Posterior vena cava (tissue), 2 donors: ENCODE data around the gene RANBP2. TPM values are rescaled to one million over a fixed set of nuclear protein-coding genes. Genes with fewer than 3 reads are reported as not detected.
"Not testable (repeated sequence)": the region's sequence is repeated elsewhere in the genome, so short reads cannot be mapped to it uniquely, and the experiment has no call there.

ENCODE experiments used
- DNase-seq: peaks from one replicate; pipeline ENCODE4 v3.0.0-alpha.2; 2020; ENCODE audit warnings: low spot score
- intact Hi-C, 2 donors: fragments of 100-400 bp; cut with DNase I; formaldehyde crosslinking; loops; one replicate each; pipeline versions ENCODE4 v1.14.1 to v1.14.2; 2022 to 2023
- long read RNA-seq, 2 donors: library from polyadenylated mRNA; unstranded; transcript quantifications; one replicate each; pipeline ENCODE4 v2.0.0, GENCODE V29; 2020 to 2021
- total RNA-seq, 2 donors: library from RNA; stranded (reverse); fragmentation: NEBNext Ultra II Directional; extraction: Animal tissue kit (Norgen Biotek cat#: 25700); gene quantifications; one replicate each; pipeline ENCODE4 v1.2.1, GENCODE V29; 2021
- donor health status: DM: yes; HTN: yes; CAD: no.
- donor health status: DM: yes; HTN: yes; CAD: no.

Gene RANBP2
- 10 to 100 TPM; 63.7 to 67.1 TPM for total RNA-seq
- long read RNA-seq, donor 1, partial matches to known transcripts = 8 of 13 reads
- long read RNA-seq, donor 1, other reads (novel, unspliced or antisense) = 5 of 13 reads
- long read RNA-seq, donor 2, partial matches to known transcripts = 11 of 16 reads
- long read RNA-seq, donor 2, other reads (novel, unspliced or antisense) = 5 of 16 reads

GRCh38 chr2:108719149-108720044 lies at the start of gene RANBP2:
RANBP2 (plus strand) TSS chr2:108719482; CDS start chr2:108719607, 125 bp downstream.
- intact Hi-C loops = no loop called here
- DNase-seq = peak; percentile 99

DNA sequence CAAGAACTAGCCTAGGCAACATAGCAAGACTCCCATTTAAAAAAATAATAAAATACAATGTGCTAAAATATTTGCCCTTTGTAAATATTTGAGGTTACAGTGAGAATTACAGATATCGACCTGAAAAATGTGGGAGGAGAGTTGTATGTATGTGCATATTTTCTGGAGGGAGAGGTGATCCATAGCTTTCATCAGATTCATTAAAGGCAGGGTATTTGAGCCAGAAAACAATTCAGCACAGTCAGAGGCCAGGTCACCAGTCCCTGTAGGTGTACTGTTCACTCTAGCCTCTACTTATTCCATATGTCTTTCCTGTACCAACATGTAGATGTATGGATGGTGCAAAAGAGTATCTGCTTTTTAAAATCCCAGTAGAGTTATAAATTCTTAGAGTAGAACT lies 49.0 kb upstream of the RANBP2 start:
- DNase-seq, intact Hi-C loops: not testable (repeated sequence)

GRCh38 chr2:108672200-108672805 lies 47.0 kb upstream of the RANBP2 start:
- DNase-seq, intact Hi-C loops: not testable (repeated sequence)

DNA sequence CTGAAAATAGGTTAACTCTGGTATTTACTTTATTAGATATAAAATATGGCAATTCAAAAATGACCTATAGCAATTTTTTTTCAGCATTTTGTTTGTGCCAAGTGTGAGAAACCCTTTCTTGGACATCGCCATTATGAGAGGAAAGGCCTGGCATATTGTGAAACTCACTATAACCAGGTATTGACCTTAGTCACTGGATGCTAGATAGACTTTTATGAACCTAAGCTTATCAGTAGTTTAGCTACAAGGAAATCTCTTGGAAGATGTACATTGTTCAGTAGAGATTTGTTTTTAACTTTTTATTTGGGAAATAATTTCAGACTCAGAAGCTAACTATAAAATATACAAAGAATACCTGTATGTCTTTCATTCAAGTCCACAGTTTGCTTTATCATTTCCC lies 42.8 kb upstream of the RANBP2 start:
- intact Hi-C loops, DNase-seq: not testable (repeated sequence)

GRCh38 chr2:108677239-108677744 lies 42.0 kb upstream of the RANBP2 start:
- DNase-seq, intact Hi-C loops: not testable (repeated sequence)

DNA sequence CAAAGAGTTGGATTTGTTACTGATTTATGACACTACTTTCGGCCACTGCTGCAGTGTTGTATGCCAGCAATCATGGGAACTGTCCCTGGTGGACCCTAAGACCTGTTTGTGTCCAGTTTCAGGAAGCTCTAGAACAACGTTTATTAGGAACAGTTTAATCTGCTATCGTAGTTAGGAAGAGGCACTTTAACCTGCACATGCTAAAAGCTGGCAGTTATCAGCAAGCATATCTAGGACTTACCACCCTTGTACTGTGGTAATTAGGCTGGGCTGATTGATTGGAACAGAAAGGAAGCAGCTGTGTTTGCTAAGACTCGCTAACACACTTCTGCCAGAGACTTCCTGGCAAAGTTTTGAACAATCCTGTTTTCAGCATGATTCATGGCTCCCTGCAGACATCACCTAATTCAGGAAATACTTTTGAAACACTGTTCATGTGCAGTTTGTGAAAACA lies 41.1 kb upstream of the RANBP2 start:
- DNase-seq, intact Hi-C loops: not testable (repeated sequence)

- intact Hi-C loops, DNase-seq: not testable (repeated sequence)
These were observed 38.5 kb upstream of the RANBP2 start for GRCh38 chr2:108680805-108681204.

GRCh38 chr2:108688818-108689756 lies 30.2 kb upstream of the RANBP2 start:
- intact Hi-C loops, DNase-seq: not testable (repeated sequence)

- DNase-seq, intact Hi-C loops: not testable (repeated sequence)
These were observed 29.3 kb upstream of the RANBP2 start for GRCh38 chr2:108690001-108690400.

DNA sequence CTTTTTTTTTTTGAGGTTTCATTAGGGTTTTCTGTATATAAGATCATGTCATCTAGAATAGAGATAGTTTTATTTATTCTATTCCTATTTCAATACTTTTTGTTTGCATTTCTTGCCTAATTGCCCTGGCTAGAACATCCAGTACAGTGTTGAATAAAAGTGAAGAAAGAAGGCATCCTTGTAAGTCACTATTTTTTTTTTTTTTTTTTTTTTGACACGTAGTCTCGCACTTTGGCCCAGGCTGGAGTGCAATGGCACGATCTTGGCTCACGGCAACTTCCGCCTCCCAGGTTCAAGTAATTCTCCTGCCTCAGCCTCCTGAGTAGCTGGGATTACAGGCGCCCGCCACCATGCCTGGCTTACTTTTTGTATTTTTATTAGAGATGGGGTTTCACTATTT lies 27.8 kb upstream of the RANBP2 start:
- DNase-seq = no peak
- intact Hi-C loops = no loop called here

DNA sequence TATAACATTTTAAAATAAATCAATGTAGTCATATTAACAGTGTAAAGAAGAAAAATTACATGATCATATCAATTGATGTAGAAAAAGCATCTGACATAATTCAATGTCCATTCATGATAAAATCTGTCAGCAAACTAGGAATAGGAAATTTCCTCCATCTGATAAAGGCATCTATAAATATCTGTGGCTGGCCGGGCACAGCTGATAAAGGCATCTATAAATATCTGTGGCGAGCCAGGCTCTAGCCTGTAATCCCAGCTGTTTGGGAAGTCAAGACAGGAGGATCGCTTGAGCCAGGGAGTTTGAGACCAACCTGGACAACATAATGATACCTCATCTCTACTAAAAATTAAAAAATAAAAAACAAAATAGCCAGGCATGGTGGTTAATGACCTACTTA lies 18.1 kb upstream of the RANBP2 start:
- intact Hi-C loops = loop anchor here in 1 of 2 donors (5.0 kb wide), 1 partner anchor 666 kb away; no protein-coding TSS in a partner anchor
- no peak for DNase-seq

DNA sequence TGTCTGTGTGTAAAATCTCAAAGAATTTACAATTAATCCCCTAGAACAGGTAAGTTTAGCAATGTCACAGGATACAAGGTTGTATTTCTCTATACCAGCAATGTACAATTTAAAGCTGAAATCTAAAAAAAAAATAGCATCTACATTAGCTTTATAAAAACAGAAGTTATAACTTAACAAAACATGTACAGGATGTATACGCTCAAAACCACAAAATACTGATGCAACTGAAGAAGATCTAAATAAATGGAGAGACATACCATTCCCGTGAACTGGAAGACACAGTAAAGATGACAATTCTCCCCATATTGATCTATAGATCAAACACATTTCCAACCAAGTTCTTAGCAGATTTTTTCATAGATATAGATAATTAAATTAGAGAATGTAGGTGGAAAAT lies 17.5 kb upstream of the RANBP2 start:
- intact Hi-C loops = loop anchor here in 1 of 2 donors (5.0 kb wide), 1 partner anchor 665 kb away; no protein-coding TSS in a partner anchor
- no peak for DNase-seq

- intact Hi-C loops = loop anchor here in 1 of 2 donors (5.0 kb wide), 1 partner anchor 662 kb away; no protein-coding TSS in a partner anchor
- DNase-seq = no peak
These were observed 14.4 kb upstream of the RANBP2 start for GRCh38 chr2:108704871-108705270.

GRCh38 chr2:108707300-108707699 lies 12.0 kb upstream of the RANBP2 start:
- DNase-seq = no peak
- intact Hi-C loops = no loop called here

- intact Hi-C loops, DNase-seq: not testable (repeated sequence)
These were observed 2.3 kb upstream of the RANBP2 start for GRCh38 chr2:108716971-108717370.

DNA sequence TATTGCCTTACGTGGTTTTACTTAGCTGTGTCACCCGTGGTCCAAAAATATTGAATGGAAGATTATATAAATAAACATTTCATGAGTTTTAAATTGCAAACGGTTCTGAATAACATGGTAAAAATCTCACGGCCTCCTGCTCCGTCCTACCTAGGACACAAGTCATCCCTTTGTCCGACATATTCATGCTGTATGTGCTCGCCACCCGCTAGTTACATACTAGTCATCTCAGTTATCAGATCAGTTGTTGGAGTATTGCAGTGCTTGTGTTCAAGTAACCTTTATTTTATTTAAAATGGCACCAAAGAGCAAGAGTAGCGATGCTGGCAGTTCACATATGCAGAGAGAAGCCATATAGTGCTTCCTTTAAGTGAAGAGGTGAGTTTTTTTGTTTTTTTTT lies 6.8 kb downstream of the RANBP2 start:
- DNase-seq, intact Hi-C loops: not testable (repeated sequence)

DNA sequence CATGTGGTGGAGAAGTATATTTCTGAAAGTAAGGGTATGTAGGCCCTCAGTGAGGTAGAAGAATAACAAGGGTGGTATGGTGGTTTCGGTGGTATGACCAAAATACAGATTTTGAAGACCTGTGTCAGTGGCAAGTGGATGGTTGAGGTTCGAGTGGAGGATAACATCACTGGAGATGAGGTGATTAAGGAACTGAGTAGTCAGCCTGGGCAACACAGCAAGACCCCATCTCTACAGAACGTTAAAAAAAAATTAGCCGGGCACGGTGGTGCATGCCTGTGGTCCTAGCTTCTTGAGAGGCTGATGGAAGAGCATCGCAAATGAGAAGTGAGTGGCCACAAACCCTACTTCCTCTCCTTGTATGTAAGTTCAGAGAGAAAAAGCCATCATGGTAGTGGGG lies 15.4 kb downstream of the RANBP2 start:
- DNase-seq, intact Hi-C loops: not testable (repeated sequence)

DNA sequence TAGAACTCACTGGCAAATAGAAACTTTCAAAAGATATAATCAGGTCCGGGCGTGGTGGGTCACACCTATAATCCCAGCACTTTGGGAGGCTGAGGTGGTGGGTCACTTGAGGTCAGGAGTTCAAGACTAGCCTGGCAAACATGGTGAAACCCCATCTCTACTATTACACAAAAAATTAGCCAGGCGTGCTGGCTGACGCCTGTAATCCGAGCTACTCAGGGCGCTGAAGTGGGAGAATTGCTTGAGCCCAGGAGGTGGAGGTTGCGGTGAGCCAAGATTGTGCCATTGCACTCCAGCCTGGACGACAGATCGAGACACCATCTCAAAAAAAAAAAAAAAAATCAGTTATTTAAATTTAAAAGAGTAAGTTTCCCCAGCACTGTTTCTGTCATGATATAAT lies 38.7 kb downstream of the RANBP2 start:
- intact Hi-C loops, DNase-seq: not testable (repeated sequence)
